Measurements from ENCODE around the gene PCK1.

GRCh38 chr20:57573242-57573641 is 12.3 kb downstream of the PCK1 start:
- TF ChIP-seq POLR2A (IDR thresholded peaks at IDR 0.05), result no peak
- no peak for TF ChIP-seq CTCF (IDR thresholded peaks at IDR 0.05)
